HepG2 (cell line): ENCODE results near the gene TTC23. TPM values are rescaled to one million over a fixed set of nuclear protein-coding genes. Genes with fewer than 3 reads are reported as not detected.

ENCODE experiments used
- ATAC-seq: fragments of 200-7000 bp; cut with Tn5 transposase; 3 replicates; pipeline ENCODE4 v1.9.1; 2020; ENCODE audit warnings: mild to moderate bottlenecking, moderate library complexity
- BruUV-seq: library from RNA; stranded (reverse); fragments of 400-500 nt; replicated peaks from 2 replicates; lab custom pipeline; 2021; lab: Mats Ljungman, UMichigan
- CTCF ChIA-PET: fragments of 300-600 bp; formaldehyde crosslinking; extraction: SDS; loops from one replicate; lab custom pipeline; 2021; ENCODE audit warnings: low total read pairs, inconsistent platforms, low intra/inter-chr PET ratio; lab: Yijun Ruan, JAX
- POLR2A ChIA-PET: fragments of 350-600 bp; sonication (Branson Sonifier 250); formaldehyde crosslinking; loops from one replicate; lab custom pipeline; 2020; ENCODE audit warnings: antibody characterized with exemption, inconsistent platforms; lab: Yijun Ruan, JAX
- DNase-seq: peaks from one replicate; pipeline ENCODE4 v3.0.0-alpha.2; 2015; ENCODE audit warnings: low spot score
- FAIRE-seq: peaks from 3 replicates; lab custom pipeline; 2011; peaks lifted over from hg19 to GRCh38; lab: Jason Lieb, UNC
- H2AFZ ChIP-seq: one replicate; pipeline ENCODE4 v1.6.1; 2011; ENCODE audit warnings: low read length, inconsistent platforms
- H3K27ac ChIP-seq: fragments of 300-600 bp; 3 replicates; pipeline ENCODE4 v1.8.0; 2011; ENCODE audit warnings: mixed run types, mild to moderate bottlenecking, mixed read lengths, low read length, inconsistent platforms; ENCODE audit not compliant: insufficient read depth; ENCODE audit errors: extremely low read length
- H3K27me3 ChIP-seq, 2 experiments: fragments of 200-600 bp in 1 of 2; 2 replicates in 1 of 2; 3 replicates in 1 of 2; pipeline versions ENCODE4 v1.6.0 to v1.8.0; 2011; ENCODE audit warnings: low read length in 2 of 2, mild to moderate bottlenecking in 2 of 2, moderate library complexity in 2 of 2, inconsistent platforms in 1 of 2; ENCODE audit not compliant: insufficient read depth in 2 of 2, control insufficient read depth in 1 of 2
- H3K36me3 ChIP-seq, 2 experiments: fragments of 200-600 bp in 1 of 2; replicated peaks in 1 of 2; 2 replicates in 1 of 2; 3 replicates in 1 of 2; pipeline versions ENCODE4 v1.5.1 to v1.8.0; 2011; ENCODE audit warnings: low read length in 2 of 2, inconsistent platforms in 1 of 2; ENCODE audit not compliant: insufficient read depth in 2 of 2, control insufficient read depth in 1 of 2
- H3K4me1 ChIP-seq: 2 replicates; pipeline ENCODE4 v1.5.1; 2012; ENCODE audit warnings: low read length, inconsistent platforms; ENCODE audit not compliant: insufficient read depth
- H3K4me2 ChIP-seq: 2 replicates; pipeline ENCODE4 v1.6.0; 2011; ENCODE audit warnings: low read depth, low read length, inconsistent platforms
- H3K4me3 ChIP-seq, 3 experiments: fragments of 200-600 bp in 1 of 3; sonication (generic), shearing (Covaris generic) in 1 of 3; replicated peaks in 1 of 3; 2 replicates each; pipeline ENCODE4 v1.5.1; 2011 to 2016; ENCODE audit warnings: low read length in 3 of 3, inconsistent platforms in 2 of 3, low read depth in 2 of 3, mild to moderate bottlenecking in 2 of 3, control low read depth in 1 of 3, mixed read lengths in 1 of 3; ENCODE audit not compliant: insufficient read depth in 1 of 3
- H3K79me2 ChIP-seq: one replicate; pipeline ENCODE4 v1.6.1; 2011; ENCODE audit warnings: low read length, inconsistent platforms; ENCODE audit not compliant: insufficient read depth
- H3K9ac ChIP-seq: 2 replicates; pipeline ENCODE4 v1.6.0; 2011; ENCODE audit warnings: mild to moderate bottlenecking, low read depth, low read length, inconsistent platforms; ENCODE audit not compliant: insufficient read depth
- H3K9me3 ChIP-seq: 2 replicates; pipeline ENCODE4 v1.5.1; 2012; ENCODE audit warnings: mild to moderate bottlenecking, low read length
- H4K20me1 ChIP-seq: 2 replicates; pipeline ENCODE4 v1.6.0; 2011; ENCODE audit warnings: inconsistent platforms, mild to moderate bottlenecking, low read length, moderate library complexity; ENCODE audit not compliant: insufficient read depth
- GFI1 ChIP-seq: sonication (generic); formaldehyde crosslinking; IDR thresholded peaks from 2 replicates; pipeline ENCODE4 v1.5.0; 2020; ENCODE audit warnings: missing genetic modification reagents, mild to moderate bottlenecking, borderline replicate concordance
- SPEN ChIP-seq: sonication (generic); formaldehyde crosslinking; IDR thresholded peaks from 2 replicates; pipeline ENCODE4 v1.5.1; 2020; ENCODE audit warnings: low read depth, mild to moderate bottlenecking, missing genetic modification reagents
- ZNF3 ChIP-seq: IDR thresholded peaks from 2 replicates; pipeline ENCODE4 v1.7.0; 2017; ENCODE audit warnings: inconsistent platforms
- ZNF672 ChIP-seq: sonication (generic); formaldehyde crosslinking; IDR thresholded peaks from 2 replicates; pipeline ENCODE4 v1.8.1; 2022; ENCODE audit warnings: missing genetic modification reagents
- ZNF710 ChIP-seq: sonication (generic); formaldehyde crosslinking; IDR thresholded peaks from 2 replicates; pipeline ENCODE4 v1.5.0; 2020; ENCODE audit warnings: mild to moderate bottlenecking, missing genetic modification reagents, borderline replicate concordance
- ZNF768 ChIP-seq: sonication (generic); formaldehyde crosslinking; IDR thresholded peaks from 2 replicates; pipeline ENCODE4 v1.4.0; 2020; ENCODE audit warnings: missing genetic modification reagents
- ZNF772 ChIP-seq: sonication (generic); formaldehyde crosslinking; IDR thresholded peaks from 2 replicates; pipeline ENCODE4 v1.5.0; 2020; ENCODE audit warnings: mild to moderate bottlenecking, missing genetic modification reagents
- ZNF790 ChIP-seq: sonication (generic); formaldehyde crosslinking; IDR thresholded peaks from 2 replicates; pipeline ENCODE4 v1.8.0; 2022; ENCODE audit warnings: missing genetic modification reagents, mild to moderate bottlenecking, borderline replicate concordance
- whole genome bisulfite sequencing: methylation state at CpG from one replicate; pipeline ENCODE4 v1.1.6; 2017; ENCODE audit warnings: low lambda C conversion rate; 5-methylcytosine and 5-hydroxymethylcytosine counted together
- in situ Hi-C: cut with HindIII; loops from 2 replicates; pipeline ENCODE4 v1.10.0; 2017; ENCODE audit warnings: low pct_unique_long_range_greater_than_20kb; ENCODE audit not compliant: extremely low pct_ligation_motif_present
- intact Hi-C: fragments of 100-400 bp; cut with micrococcal nuclease; formaldehyde crosslinking; loops from one replicate; pipeline ENCODE4 v1.10.0; 2022; ENCODE audit not compliant: unreplicated experiment
- polyA plus RNA-seq, 8 experiments: library from polyadenylated mRNA; depleted of rRNA in 3 of 8; stranded (reverse) in 7 of 8; unstranded in 1 of 8; fragments of >200 nt; fragmentation: Illumina TruSeq in 4 of 8; extraction: Trizol in 4 of 8; gene quantifications; 2 replicates each; pipeline versions ENCODE4 v1.2.1 to v1.2.3, GENCODE V29; 2011 to 2016; ENCODE audit warnings: low read depth in 4 of 8, missing spikeins in 1 of 8, mixed read lengths in 1 of 8; ENCODE audit not compliant: insufficient read depth in 1 of 8
- total RNA-seq, 5 experiments: library from RNA; depleted of rRNA; stranded (reverse); fragments of >200 nt; fragmentation: Illumina TruSeq; extraction: Trizol; gene quantifications; 2 replicates each; pipeline ENCODE4 v1.2.3, GENCODE V29; 2016; ENCODE audit warnings: low read depth in 1 of 5
- TF ChIP-seq, protein P1 (sequence below): sonication (generic); formaldehyde crosslinking; IDR thresholded peaks from 2 replicates; pipeline ENCODE4 v1.4.0; 2020; ENCODE audit warnings: mild to moderate bottlenecking, missing genetic modification reagents
- TF ChIP-seq, protein P2 (sequence below), 2 experiments: sonication (generic) in 1 of 2; formaldehyde crosslinking in 1 of 2; IDR thresholded peaks; 2 replicates each; pipeline versions ENCODE4 v1.6.1 to v1.9.0; 2014 to 2022; ENCODE audit warnings: antibody characterized with exemption in 1 of 2, borderline replicate concordance in 1 of 2, inconsistent platforms in 1 of 2, low read depth in 1 of 2, missing genetic modification reagents in 1 of 2

Gene TTC23
- total and polyA plus RNA-seq, 2 of the 13 experiments (the other 11 are each of a cell fraction or from before 2014, with no cell fraction given) = 1.6 to 11.7 TPM

DNA sequence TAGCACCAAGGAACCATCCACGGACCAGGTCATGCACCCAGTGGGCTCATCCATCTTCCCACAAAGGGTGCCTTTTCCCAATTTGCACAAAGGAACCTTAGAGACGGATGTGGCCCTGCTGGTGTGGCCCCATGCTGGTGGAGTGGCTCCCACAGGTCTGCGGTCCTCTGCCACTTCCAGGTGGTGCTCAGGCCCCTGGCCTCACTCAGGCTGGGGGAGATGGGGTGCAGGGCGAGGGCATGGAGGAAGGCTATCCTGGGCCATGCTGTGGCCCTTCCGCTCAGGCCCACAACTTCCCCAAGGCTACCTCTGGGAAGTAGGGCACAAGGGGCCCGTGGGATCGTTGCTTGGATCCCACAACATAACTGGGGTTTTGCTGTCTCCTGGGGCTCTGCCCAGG is 149.7 kb downstream of the TTC23 start (continued):
- TF ChIP-seq, protein P1, sequence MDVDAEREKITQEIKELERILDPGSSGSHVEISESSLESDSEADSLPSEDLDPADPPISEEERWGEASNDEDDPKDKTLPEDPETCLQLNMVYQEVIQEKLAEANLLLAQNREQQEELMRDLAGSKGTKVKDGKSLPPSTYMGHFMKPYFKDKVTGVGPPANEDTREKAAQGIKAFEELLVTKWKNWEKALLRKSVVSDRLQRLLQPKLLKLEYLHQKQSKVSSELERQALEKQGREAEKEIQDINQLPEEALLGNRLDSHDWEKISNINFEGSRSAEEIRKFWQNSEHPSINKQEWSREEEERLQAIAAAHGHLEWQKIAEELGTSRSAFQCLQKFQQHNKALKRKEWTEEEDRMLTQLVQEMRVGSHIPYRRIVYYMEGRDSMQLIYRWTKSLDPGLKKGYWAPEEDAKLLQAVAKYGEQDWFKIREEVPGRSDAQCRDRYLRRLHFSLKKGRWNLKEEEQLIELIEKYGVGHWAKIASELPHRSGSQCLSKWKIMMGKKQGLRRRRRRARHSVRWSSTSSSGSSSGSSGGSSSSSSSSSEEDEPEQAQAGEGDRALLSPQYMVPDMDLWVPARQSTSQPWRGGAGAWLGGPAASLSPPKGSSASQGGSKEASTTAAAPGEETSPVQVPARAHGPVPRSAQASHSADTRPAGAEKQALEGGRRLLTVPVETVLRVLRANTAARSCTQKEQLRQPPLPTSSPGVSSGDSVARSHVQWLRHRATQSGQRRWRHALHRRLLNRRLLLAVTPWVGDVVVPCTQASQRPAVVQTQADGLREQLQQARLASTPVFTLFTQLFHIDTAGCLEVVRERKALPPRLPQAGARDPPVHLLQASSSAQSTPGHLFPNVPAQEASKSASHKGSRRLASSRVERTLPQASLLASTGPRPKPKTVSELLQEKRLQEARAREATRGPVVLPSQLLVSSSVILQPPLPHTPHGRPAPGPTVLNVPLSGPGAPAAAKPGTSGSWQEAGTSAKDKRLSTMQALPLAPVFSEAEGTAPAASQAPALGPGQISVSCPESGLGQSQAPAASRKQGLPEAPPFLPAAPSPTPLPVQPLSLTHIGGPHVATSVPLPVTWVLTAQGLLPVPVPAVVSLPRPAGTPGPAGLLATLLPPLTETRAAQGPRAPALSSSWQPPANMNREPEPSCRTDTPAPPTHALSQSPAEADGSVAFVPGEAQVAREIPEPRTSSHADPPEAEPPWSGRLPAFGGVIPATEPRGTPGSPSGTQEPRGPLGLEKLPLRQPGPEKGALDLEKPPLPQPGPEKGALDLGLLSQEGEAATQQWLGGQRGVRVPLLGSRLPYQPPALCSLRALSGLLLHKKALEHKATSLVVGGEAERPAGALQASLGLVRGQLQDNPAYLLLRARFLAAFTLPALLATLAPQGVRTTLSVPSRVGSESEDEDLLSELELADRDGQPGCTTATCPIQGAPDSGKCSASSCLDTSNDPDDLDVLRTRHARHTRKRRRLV = no peak
- no peak for TF ChIP-seq GFI1
- TF ChIP-seq ZNF672 (CRISPR knock-in tag) = no peak
- TF ChIP-seq SPEN = no peak

DNA sequence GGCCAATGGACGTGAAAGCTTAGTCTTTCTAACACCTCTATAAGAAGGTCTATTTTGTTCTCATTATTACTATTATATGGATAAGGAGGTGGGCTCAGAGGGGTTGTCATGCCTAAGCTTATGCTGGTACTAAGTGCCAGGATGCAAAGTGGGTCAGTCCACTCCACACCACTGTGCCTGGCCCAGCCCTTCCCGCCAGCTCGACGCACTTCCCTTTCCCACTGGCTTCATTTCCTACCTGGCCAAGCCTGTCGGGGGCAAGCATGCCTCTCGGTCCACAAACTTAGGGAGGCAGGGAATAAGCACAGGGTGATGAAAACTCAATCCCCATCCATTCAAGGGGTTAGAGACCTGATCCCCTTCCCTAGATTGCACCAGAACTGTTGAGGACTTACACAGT is 150.4 kb downstream of the TTC23 start:
- BruUV-seq = no TSS peak
- in situ Hi-C loops = no loop called here
- peaks cover 16 to 61% of the 10 kb centered on the region in 2 experiments for H3K27me3 ChIP-seq
- ChIA-PET CTCF (no interaction called here), POLR2A (no interaction called here)
- intact Hi-C loops = no loop called here
- 67% methylated on average over 6 of the region's 6 CpGs for WGBS
- no peaks in the 10 kb centered on the region for H3K9me3 ChIP-seq
- DNase-seq = no peak
- H2AFZ ChIP-seq = no peak overlapping the region
- H3K9ac ChIP-seq = no peak overlapping the region
- no peak for FAIRE-seq
- no peaks in the 10 kb centered on the region for H3K36me3 ChIP-seq
- H3K4me1 ChIP-seq = peaks cover 10% of the 10 kb centered on the region
- H3K27ac ChIP-seq = no peak overlapping the region
- H3K79me2 ChIP-seq = no peaks in the 10 kb centered on the region
- H3K4me3 ChIP-seq = no peak overlapping the region
- no peak for ATAC-seq
- no peak overlapping the region for H3K4me2 ChIP-seq
- no peaks in the 10 kb centered on the region for H4K20me1 ChIP-seq
- TF ChIP-seq ZNF710 = no peak
- TF ChIP-seq ZNF768 (CRISPR knock-in tag) = no peak
- no peak for TF ChIP-seq ZNF790 (CRISPR knock-in tag)
- TF ChIP-seq, protein P2, sequence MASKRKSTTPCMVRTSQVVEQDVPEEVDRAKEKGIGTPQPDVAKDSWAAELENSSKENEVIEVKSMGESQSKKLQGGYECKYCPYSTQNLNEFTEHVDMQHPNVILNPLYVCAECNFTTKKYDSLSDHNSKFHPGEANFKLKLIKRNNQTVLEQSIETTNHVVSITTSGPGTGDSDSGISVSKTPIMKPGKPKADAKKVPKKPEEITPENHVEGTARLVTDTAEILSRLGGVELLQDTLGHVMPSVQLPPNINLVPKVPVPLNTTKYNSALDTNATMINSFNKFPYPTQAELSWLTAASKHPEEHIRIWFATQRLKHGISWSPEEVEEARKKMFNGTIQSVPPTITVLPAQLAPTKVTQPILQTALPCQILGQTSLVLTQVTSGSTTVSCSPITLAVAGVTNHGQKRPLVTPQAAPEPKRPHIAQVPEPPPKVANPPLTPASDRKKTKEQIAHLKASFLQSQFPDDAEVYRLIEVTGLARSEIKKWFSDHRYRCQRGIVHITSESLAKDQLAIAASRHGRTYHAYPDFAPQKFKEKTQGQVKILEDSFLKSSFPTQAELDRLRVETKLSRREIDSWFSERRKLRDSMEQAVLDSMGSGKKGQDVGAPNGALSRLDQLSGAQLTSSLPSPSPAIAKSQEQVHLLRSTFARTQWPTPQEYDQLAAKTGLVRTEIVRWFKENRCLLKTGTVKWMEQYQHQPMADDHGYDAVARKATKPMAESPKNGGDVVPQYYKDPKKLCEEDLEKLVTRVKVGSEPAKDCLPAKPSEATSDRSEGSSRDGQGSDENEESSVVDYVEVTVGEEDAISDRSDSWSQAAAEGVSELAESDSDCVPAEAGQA (IDR thresholded peaks at IDR 0.05; ENCODE audit: low read depth) = no peak
- TF ChIP-seq, protein P2 (CRISPR knock-in tag; IDR thresholded peaks at IDR 0.05; ENCODE audit: borderline replicate concordance) = no peak
- TF ChIP-seq ZNF3 (CRISPR knock-in tag) = no peak
- TF ChIP-seq ZNF772 (CRISPR knock-in tag) = no peak
